HFF-Myc (cell line): ENCODE results near the gene FBXO28.

Source experiments
- DNase-seq: peaks from one replicate; pipeline ENCODE4 v3.0.0-alpha.2; 2011; ENCODE audit warnings: low read depth; ENCODE audit errors: extremely low read depth
- H3K4me3 ChIP-seq: replicated peaks from 2 replicates; pipeline ENCODE4 v1.5.1; 2011; ENCODE audit warnings: low read depth, mild to moderate bottlenecking, control low read depth, low read length
- TF ChIP-seq, protein P1 (sequence below): IDR thresholded peaks from 2 replicates; pipeline ENCODE4 v1.5.1; 2012; ENCODE audit warnings: mild to moderate bottlenecking, low read depth, low read length, control low read depth; ENCODE audit errors: missing control alignments

Gene FBXO28

DNA sequence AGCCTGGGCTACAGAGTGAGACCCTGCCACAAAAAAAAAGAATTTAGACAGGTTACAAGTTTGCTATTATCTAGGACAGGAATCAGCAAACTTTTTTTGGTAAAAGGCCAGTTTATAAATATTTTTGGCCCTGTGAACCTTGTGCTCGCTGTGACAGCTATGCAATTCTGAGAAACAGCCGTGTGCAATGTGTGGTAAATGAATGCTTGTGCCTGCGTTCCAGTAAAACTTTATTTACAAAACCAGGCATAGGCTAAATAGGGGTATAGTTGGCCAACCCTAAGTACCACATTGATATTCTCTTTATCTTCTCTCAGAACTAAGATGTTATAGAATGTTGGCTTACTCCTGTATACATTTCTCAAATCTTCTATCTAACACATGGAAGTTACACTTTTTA, 24.3 kb downstream of the FBXO28 start:
- TF ChIP-seq, protein P1, sequence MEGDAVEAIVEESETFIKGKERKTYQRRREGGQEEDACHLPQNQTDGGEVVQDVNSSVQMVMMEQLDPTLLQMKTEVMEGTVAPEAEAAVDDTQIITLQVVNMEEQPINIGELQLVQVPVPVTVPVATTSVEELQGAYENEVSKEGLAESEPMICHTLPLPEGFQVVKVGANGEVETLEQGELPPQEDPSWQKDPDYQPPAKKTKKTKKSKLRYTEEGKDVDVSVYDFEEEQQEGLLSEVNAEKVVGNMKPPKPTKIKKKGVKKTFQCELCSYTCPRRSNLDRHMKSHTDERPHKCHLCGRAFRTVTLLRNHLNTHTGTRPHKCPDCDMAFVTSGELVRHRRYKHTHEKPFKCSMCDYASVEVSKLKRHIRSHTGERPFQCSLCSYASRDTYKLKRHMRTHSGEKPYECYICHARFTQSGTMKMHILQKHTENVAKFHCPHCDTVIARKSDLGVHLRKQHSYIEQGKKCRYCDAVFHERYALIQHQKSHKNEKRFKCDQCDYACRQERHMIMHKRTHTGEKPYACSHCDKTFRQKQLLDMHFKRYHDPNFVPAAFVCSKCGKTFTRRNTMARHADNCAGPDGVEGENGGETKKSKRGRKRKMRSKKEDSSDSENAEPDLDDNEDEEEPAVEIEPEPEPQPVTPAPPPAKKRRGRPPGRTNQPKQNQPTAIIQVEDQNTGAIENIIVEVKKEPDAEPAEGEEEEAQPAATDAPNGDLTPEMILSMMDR, result no peak
- DNase-seq, result no peak

GRCh38 chr1:224141693-224142092, 27.8 kb downstream of the FBXO28 start:
- no peak for DNase-seq
- TF ChIP-seq, protein P1, result no peak
- H3K4me3 ChIP-seq, result no peak overlapping the region

More for the DNA sequence above, 24.3 kb downstream of the FBXO28 start:
- no peak overlapping the region for H3K4me3 ChIP-seq

- DNase-seq, result no peak
- no peak overlapping the region for H3K4me3 ChIP-seq
- TF ChIP-seq, protein P1, result no peak
These were observed 35.8 kb downstream of the FBXO28 start for GRCh38 chr1:224149709-224150108.

GRCh38 chr1:224151117-224151516, 37.2 kb downstream of the FBXO28 start:
- TF ChIP-seq, protein P1, result no peak
- no peak for DNase-seq
- no peak overlapping the region for H3K4me3 ChIP-seq

- no peak for DNase-seq
- H3K4me3 ChIP-seq, result no peak overlapping the region
- TF ChIP-seq, protein P1, result no peak
These were observed 43.4 kb downstream of the FBXO28 start for GRCh38 chr1:224157316-224157715.

- H3K4me3 ChIP-seq, result no peak overlapping the region
- DNase-seq, result no peak
- TF ChIP-seq, protein P1, result no peak
These were observed 45.6 kb downstream of the FBXO28 start for GRCh38 chr1:224159541-224159940.

GRCh38 chr1:224160171-224160682, 46.3 kb downstream of the FBXO28 start:
- DNase-seq, result no peak
- TF ChIP-seq, protein P1, result no peak
- no peak overlapping the region for H3K4me3 ChIP-seq
